HFFc6 (cell line): Measurements from ENCODE around the gene TNS3. TPM values are rescaled to one million over a fixed set of nuclear protein-coding genes. Genes with fewer than 3 reads are reported as not detected.

Source experiments
- DNase-seq: peaks from one replicate; pipeline ENCODE4 v3.0.0-alpha.2; 2018
- H3K27ac Mint-ChIP-seq: 2 replicates; pipeline ENCODE4 v1.8.0; 2020; ENCODE audit warnings: mild to moderate bottlenecking, mixed read lengths
- H3K27me3 Mint-ChIP-seq: 2 replicates; pipeline ENCODE4 v1.8.0; 2021; ENCODE audit warnings: mild to moderate bottlenecking, moderate library complexity, mixed read lengths; ENCODE audit not compliant: insufficient read depth
- H3K36me3 Mint-ChIP-seq: 2 replicates; pipeline ENCODE4 v1.8.0; 2021; ENCODE audit warnings: low read depth, mixed read lengths
- H3K4me1 Mint-ChIP-seq: 2 replicates; pipeline ENCODE4 v1.8.0; 2020; ENCODE audit warnings: low read depth, mixed read lengths
- H3K4me3 Mint-ChIP-seq: 2 replicates; pipeline ENCODE4 v1.8.0; 2020; ENCODE audit warnings: mild to moderate bottlenecking, moderate library complexity, mixed read lengths
- H3K9me3 Mint-ChIP-seq: 2 replicates; pipeline ENCODE4 v1.8.0; 2020; ENCODE audit warnings: mild to moderate bottlenecking, mixed read lengths
- total RNA-seq, 6 experiments: library from RNA; stranded (reverse); fragmentation: NEBNext Ultra II Directional; extraction: Animal tissue kit (Norgen Biotek cat#: 25700); gene quantifications; 2 replicates in 1 of 6; 3 replicates in 5 of 6; pipeline ENCODE4 v1.2.3, GENCODE V29; 2021
- TF ChIP-seq, protein P1 (sequence below): fragments of 200-600 bp; sonication (generic); IDR thresholded peaks from 2 replicates; pipeline ENCODE4 v1.5.0; 2021; ENCODE audit warnings: antibody characterized with exemption, mild to moderate bottlenecking

Gene TNS3
- total RNA-seq, 6 experiments from 2014 or later: 50.8 to 77.0 (median 67.8) TPM

DNA sequence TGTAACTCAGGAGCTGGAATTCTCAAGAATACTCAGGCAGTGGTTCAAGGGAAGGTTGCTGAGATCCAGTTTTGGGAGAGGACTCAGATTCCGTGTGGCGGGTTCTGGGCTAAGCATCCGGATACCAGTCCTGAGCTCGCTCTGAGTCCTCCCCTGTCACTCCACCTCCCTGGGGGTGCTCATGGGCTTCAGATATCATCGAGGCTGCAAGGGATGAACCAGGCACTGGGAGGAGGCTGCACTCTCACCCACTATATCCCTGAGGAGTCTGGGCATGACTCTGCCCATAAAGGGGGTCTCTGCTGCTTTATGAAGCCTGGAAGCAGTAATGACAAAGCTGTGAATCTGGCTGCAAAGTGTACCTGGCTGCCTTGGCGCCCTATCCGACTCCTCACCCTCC lies 188.5 kb downstream of the TNS3 start:
- H3K27ac Mint-ChIP-seq: no peak overlapping the region
- H3K4me1 Mint-ChIP-seq: peaks cover 7% of the 10 kb centered on the region; the same call in 1 of the 2 replicates

DNA sequence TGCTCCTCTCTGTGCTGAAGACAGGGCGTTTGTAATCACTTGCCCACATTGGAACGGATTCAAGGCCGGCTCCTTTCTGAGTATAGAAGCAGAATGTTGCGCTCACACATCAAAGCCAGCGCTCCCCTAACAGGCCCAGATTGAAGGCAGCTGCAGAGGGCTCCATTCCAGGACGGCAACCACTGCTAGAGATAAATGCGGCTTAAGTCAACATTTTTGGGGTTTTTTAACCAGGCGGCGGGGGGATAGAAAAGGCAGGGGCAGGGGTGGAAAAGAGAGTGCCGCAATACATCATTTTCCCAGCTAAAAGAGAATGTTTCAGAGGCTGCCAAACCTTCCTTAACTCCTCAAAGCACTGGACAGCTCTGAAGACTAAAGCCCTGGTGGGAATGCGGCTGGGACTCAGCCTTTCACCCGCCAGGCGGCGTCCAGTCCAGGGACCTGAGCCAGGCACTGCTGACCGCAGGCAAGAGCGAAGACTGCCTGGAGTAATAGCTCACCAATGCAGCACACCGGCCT lies 189.6 kb downstream of the TNS3 start:
- Mint-ChIP-seq H3K4me1 (peaks cover 12% of the 10 kb centered on the region; the same call in 1 of the 2 replicates), H3K9me3 (no peaks in the 10 kb centered on the region), H3K4me3 (no peak overlapping the region), H3K36me3 (peaks cover 47% of the 10 kb centered on the region), H3K27me3 (peaks cover 3% of the 10 kb centered on the region), H3K27ac (no peak overlapping the region)
- TF ChIP-seq, protein P1, sequence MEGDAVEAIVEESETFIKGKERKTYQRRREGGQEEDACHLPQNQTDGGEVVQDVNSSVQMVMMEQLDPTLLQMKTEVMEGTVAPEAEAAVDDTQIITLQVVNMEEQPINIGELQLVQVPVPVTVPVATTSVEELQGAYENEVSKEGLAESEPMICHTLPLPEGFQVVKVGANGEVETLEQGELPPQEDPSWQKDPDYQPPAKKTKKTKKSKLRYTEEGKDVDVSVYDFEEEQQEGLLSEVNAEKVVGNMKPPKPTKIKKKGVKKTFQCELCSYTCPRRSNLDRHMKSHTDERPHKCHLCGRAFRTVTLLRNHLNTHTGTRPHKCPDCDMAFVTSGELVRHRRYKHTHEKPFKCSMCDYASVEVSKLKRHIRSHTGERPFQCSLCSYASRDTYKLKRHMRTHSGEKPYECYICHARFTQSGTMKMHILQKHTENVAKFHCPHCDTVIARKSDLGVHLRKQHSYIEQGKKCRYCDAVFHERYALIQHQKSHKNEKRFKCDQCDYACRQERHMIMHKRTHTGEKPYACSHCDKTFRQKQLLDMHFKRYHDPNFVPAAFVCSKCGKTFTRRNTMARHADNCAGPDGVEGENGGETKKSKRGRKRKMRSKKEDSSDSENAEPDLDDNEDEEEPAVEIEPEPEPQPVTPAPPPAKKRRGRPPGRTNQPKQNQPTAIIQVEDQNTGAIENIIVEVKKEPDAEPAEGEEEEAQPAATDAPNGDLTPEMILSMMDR: peak; percentile 54; the same call in 1 of the 2 replicates
- DNase-seq: peak; percentile 47

More for the DNA sequence above, 188.5 kb downstream of the TNS3 start:
- TF ChIP-seq, protein P1: no peak
- Mint-ChIP-seq H3K9me3 (no peaks in the 10 kb centered on the region), H3K27me3 (peaks cover 3% of the 10 kb centered on the region), H3K4me3 (no peak overlapping the region), H3K36me3 (peaks cover 48% of the 10 kb centered on the region)
- no peak for DNase-seq

- Mint-ChIP-seq H3K27me3 (peaks cover 3% of the 10 kb centered on the region), H3K27ac (no peak overlapping the region), H3K4me3 (no peak overlapping the region), H3K4me1 (peaks cover 12% of the 10 kb centered on the region; the same call in 1 of the 2 replicates), H3K36me3 (peaks cover 44% of the 10 kb centered on the region), H3K9me3 (no peaks in the 10 kb centered on the region)
- TF ChIP-seq, protein P1: no peak
- DNase-seq: no peak
Measured at GRCh38 chr7:47391726-47392125, 190.2 kb downstream of the TNS3 start.

GRCh38 chr7:47390914-47391313 lies 191.0 kb downstream of the TNS3 start:
- H3K36me3 Mint-ChIP-seq: peaks cover 36% of the 10 kb centered on the region
- H3K4me3 Mint-ChIP-seq: no peak overlapping the region
- DNase-seq: no peak
- no peak overlapping the region for H3K27ac Mint-ChIP-seq
- no peaks in the 10 kb centered on the region for H3K9me3 Mint-ChIP-seq
- peaks cover 3% of the 10 kb centered on the region for H3K27me3 Mint-ChIP-seq
- peaks cover 12% of the 10 kb centered on the region; the same call in 1 of the 2 replicates for H3K4me1 Mint-ChIP-seq
- TF ChIP-seq, protein P1: no peak

DNA sequence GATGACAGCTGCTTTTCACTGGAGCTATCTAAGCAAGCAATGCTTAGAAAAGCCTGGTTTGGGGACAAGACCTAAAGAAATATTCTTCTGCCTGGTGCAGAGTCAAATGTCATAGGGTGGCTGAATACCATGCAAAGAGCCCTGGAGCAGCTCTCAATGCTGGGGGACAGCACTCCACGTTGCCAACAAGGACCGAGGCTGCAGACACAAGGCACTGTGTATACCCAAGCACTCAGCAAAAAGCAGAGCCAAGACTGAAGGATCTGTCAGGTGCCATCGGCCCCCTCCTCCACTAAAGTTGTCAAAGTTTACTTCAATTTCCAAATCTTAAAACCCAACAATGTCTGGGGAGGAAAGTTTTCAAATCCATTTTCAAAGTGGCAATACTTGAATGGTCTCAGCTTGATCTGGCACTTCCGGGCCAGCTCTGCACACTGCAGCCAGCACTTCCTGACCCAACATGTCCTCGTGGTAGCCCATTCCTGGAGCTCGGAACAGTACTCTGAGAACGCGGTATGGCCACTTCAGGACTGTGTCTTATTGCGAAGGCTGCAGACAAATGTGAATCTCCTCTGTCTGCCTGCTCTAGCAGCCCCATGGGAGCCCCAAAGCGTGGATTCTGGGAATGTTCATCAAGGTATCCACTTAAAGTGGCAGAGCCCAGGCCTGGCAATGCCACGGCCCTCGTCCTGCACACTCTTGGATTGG lies 191.8 kb downstream of the TNS3 start:
- TF ChIP-seq, protein P1: no peak
- peaks cover 3% of the 10 kb centered on the region for H3K27me3 Mint-ChIP-seq

More for the DNA sequence above, 191.8 kb downstream of the TNS3 start:
- H3K4me3 Mint-ChIP-seq: no peak overlapping the region
- peaks cover 12% of the 10 kb centered on the region; the same call in 1 of the 2 replicates for H3K4me1 Mint-ChIP-seq
- DNase-seq: no peak
- no peak overlapping the region for H3K27ac Mint-ChIP-seq
- peaks cover 37% of the 10 kb centered on the region for H3K36me3 Mint-ChIP-seq
- H3K9me3 Mint-ChIP-seq: no peaks in the 10 kb centered on the region
